Activated naive CD8-positive, alpha-beta T cell treated with anti-CD3 and anti-CD28 coated beads, Interleukin-2, amount 50 U/mL, for 24 hours (primary cell): ENCODE measurements around the gene DRGX.

Source experiments
- ATAC-seq: fragments of 150-1000 bp; cut with Tn5 transposase; one replicate; pipeline ENCODE4 v1.10.0; 2021
- DNase-seq: peaks from one replicate; pipeline ENCODE4 v3.0.0; 2021
- H3K27ac Mint-ChIP-seq: one replicate; pipeline ENCODE4 v1.8.0; 2021; ENCODE audit warnings: mild to moderate bottlenecking, mixed read lengths
- H3K27me3 Mint-ChIP-seq: one replicate; pipeline ENCODE4 v1.8.0; 2021; ENCODE audit warnings: mixed read lengths
- H3K36me3 Mint-ChIP-seq: one replicate; pipeline ENCODE4 v1.8.0; 2021; ENCODE audit warnings: low read depth, mixed read lengths
- H3K4me1 Mint-ChIP-seq: one replicate; pipeline ENCODE4 v1.8.0; 2021; ENCODE audit warnings: mixed read lengths
- H3K4me3 Mint-ChIP-seq: one replicate; pipeline ENCODE4 v1.8.0; 2021; ENCODE audit warnings: mild to moderate bottlenecking, moderate library complexity, mixed read lengths
- H3K9me3 Mint-ChIP-seq: one replicate; pipeline ENCODE4 v1.8.0; 2021; ENCODE audit warnings: mixed read lengths

DRGX gene

DNA sequence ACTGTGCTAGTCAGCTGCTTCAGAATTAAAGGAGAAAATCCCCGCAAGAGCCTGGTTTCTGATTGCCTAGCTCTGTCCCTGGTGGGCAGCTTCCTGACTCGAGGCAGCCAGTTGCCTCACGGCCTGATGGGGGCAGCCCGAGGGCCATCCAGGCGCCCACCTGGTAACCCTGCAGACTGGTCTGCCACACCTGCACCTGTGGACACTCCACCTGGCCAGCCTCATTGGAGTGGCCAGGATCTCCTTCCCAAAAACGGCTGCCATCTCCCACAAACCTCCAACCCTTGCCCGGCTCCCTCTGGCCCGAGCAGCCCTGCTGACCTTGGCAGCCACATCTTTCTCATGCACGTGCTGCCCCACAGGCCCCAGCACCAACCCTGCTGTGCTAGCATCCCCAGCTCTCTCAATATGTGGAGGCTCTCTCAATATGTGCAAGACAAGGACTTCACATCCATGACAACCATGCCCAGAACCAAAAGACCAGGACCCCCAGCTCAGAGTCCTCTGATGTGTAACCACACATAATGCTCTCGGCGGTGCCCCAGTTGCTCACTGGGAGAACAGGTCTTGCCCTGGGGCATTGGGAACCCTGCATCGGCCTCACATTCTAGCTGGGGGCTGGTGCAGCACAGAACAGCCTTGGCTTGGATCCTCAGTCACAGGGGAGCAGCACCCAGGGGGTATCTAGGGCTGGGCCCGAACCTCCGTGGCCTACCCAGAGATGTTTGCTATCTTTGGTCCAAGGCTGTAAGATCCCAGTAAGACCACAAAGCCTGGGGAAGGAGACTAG is 14.6 kb downstream of the DRGX start:
- no peak overlapping the region for H3K27ac Mint-ChIP-seq
- peaks cover 5% of the 10 kb centered on the region for H3K27me3 Mint-ChIP-seq
- H3K36me3 Mint-ChIP-seq: no peaks in the 10 kb centered on the region
- ATAC-seq (no peak), DNase-seq (no peak)
- no peaks in the 10 kb centered on the region for H3K9me3 Mint-ChIP-seq
- H3K4me3 Mint-ChIP-seq: no peak overlapping the region
- no peaks in the 10 kb centered on the region for H3K4me1 Mint-ChIP-seq

DNA sequence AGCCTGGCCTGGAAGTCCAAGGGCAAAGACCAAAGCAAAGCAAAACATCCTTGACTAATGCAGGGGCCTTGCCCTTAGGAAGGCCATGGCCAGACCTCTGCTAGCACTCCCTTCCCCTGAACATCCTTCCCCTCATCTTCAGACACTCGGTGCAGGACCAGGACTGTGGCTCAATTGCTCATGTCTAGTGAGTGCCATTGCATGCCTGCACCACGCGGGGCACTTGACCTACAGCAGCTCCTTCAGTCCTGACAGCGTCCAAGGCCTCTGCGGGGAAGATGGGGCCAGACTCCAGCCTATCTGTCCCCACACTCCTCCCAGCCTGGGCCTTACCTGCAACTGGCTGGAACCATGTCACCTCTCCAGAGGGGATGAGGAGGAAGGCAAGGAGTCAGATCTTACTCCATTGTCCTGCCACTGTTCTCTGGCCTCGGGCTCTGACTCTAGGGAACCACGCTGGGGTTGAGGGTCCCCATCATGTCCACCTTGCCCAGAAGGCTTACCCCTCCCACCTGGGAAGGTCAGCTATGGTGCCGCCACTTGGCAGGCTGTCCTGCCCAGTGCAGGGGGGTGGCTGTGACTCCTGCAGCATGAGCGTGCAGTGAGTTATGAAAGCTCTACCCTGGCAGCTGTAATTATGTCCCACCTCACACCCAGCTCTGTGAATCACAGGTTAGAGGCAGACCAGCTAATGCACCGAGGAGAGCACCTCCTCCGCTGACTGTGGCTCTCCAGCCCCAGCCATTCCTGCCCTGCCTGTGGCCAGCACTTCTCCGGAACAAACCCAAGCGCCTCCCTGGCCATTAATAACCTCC is 16.1 kb downstream of the DRGX start:
- no peaks in the 10 kb centered on the region for H3K9me3 Mint-ChIP-seq
- H3K27me3 Mint-ChIP-seq: peaks cover 5% of the 10 kb centered on the region
- ATAC-seq: no peak
- DNase-seq: no peak
- H3K4me1 Mint-ChIP-seq: no peaks in the 10 kb centered on the region
- no peak overlapping the region for H3K4me3 Mint-ChIP-seq
- H3K27ac Mint-ChIP-seq: no peak overlapping the region
- no peaks in the 10 kb centered on the region for H3K36me3 Mint-ChIP-seq

DNA sequence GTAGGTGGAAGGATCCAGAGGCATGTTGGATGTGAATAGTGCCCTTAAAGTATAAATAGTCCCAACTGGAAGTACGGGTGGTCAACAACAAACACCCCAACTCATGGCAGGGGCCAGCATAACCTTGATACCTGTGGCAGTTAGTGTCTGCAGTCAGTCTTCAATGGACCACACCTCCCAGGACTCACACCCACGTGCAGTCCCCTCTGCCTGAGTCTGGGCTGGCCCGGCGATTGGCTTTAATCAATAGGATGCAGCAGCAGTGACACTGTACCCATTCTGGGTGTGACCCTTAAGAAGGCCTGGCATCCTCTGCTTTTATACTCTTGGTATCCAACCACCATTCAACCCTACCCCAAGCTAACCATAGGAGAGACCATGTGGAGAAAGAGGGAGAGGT is 18.6 kb downstream of the DRGX start:
- H3K27me3 Mint-ChIP-seq: peaks cover 3% of the 10 kb centered on the region
- DNase-seq: no peak
- no peak overlapping the region for H3K27ac Mint-ChIP-seq
- H3K4me1 Mint-ChIP-seq: no peaks in the 10 kb centered on the region
- no peaks in the 10 kb centered on the region for H3K36me3 Mint-ChIP-seq
- no peak overlapping the region for H3K4me3 Mint-ChIP-seq
- ATAC-seq: no peak
- no peaks in the 10 kb centered on the region for H3K9me3 Mint-ChIP-seq

DNA sequence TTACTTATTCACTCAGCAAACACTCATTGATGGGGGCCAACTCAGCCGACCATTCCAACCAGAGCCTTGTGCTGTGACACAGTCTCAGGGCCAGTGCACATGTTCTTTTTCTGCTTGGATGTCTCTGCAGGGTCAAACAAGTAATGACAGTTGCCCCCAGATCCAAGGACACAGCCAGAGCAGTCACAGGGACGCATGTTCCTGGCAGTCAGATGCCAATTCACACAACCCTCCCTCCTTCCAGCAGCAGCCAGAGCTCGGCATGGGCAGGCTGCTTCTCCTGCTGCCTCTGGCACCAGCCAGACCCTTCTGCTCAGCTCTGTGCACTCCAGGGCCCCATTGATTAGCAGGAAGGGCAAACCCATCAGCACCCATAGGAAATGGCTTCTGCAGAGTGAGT is 20.3 kb downstream of the DRGX start:
- Mint-ChIP-seq H3K9me3 (no peaks in the 10 kb centered on the region), H3K27ac (no peak overlapping the region), H3K27me3 (peaks cover 3% of the 10 kb centered on the region), H3K4me3 (no peak overlapping the region), H3K4me1 (no peaks in the 10 kb centered on the region), H3K36me3 (no peaks in the 10 kb centered on the region)
- no peak for DNase-seq
- no peak for ATAC-seq

DNA sequence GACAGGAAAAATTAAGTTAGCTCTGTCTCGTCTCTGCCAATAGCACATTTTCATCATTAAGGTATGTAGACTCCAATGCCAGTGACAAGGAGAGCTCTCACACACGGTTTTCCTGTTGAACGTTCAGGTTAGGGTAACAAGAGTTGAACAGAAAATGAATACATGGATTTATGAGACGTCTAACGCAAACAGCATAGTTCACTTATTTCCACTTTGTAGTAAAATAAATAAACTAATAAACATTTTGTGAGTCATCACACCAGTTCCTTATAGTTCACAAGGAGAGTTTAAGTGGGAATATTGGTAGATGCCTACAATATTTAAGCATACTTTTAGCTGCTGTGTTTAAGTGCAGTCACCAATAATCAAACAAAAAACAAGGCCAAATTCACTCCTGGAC is 21.1 kb downstream of the DRGX start:
- Mint-ChIP-seq H3K27ac (no peak overlapping the region), H3K27me3 (peaks cover 3% of the 10 kb centered on the region), H3K4me1 (no peaks in the 10 kb centered on the region), H3K36me3 (no peaks in the 10 kb centered on the region), H3K4me3 (no peak overlapping the region), H3K9me3 (no peaks in the 10 kb centered on the region)
- ATAC-seq: no peak
- no peak for DNase-seq

DNA sequence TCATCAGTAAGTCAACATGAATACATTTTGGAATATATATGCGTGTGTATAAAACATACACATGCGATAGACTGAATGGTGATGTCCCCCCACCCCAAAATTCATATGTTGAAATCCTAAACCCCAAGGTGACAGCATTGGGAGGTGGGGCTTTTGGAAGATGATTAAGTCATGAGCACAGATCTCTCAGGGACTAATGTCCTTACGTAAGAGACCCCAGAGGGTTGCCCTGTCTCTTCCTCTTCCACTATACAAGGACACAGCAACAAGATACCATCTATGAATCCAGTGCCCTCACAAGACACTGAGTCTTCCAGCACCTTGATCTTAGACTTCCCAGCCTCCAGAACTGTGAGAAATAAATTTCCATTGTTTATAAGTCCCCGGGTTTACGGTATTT is 22.5 kb downstream of the DRGX start:
- Mint-ChIP-seq H3K4me3 (no peak overlapping the region), H3K9me3 (no peaks in the 10 kb centered on the region), H3K27ac (no peak overlapping the region), H3K4me1 (no peaks in the 10 kb centered on the region), H3K36me3 (no peaks in the 10 kb centered on the region), H3K27me3 (peaks cover 3% of the 10 kb centered on the region)
- ATAC-seq (no peak), DNase-seq (no peak)

DNA sequence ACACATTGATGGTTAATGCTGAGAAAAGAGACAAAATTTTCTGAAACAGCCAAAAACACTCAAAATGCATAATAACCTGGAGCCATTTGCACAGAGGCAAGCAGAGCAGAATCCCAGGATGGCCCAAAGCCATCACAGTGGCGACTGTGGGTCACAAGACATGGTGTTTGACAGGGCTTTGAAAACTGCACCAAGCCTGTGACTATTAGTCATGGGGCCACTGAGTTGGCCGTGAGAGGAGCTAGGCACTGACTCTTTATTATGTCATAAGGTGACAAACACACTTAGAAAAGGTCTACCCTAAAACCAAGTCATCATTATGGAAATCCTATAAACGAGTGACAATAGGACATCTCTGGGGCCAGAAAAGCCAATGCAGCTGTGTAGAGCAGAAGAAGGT is 23.9 kb downstream of the DRGX start:
- H3K4me1 Mint-ChIP-seq: no peaks in the 10 kb centered on the region
- H3K27me3 Mint-ChIP-seq: peaks cover 3% of the 10 kb centered on the region
- no peak overlapping the region for H3K27ac Mint-ChIP-seq
- H3K4me3 Mint-ChIP-seq: no peak overlapping the region
- no peaks in the 10 kb centered on the region for H3K9me3 Mint-ChIP-seq
- DNase-seq (no peak), ATAC-seq (no peak)
- no peaks in the 10 kb centered on the region for H3K36me3 Mint-ChIP-seq

DNA sequence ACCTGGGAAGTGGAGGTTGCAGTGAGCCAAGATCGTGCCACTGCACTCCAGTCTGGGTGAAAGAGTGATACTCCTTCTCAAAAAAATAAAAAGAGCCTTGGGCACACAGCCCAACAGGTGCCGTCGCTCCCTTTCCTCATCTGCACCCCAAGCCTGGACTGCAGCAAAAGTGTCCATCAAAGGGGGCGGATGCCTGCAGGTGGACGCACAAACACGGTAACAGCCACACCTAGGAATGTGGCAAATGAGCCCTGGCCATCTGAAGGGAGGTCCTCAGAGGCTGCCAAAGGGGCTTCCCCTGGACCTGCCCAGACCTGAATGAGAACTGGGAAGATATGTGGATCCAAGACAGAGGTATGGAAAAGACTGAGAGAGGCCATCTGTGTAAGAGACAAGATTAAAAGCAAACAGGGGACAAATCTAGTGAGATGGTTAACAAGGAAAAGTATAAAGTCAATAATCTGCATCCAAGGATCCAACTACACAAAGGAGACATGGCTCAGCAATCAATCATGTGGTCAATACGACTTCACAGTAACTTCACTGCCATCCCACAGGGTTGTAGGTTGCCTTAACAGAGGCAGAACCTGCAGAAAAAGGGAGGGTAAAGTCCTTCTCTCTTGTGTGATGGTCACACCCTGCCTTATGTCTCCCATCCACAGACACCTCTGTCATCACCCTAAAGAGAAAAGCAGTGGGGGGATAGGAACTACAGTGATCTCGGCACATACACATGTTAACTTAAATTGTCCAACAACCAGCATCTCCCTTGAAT is 25.4 kb downstream of the DRGX start:
- Mint-ChIP-seq H3K27me3 (no peaks in the 10 kb centered on the region), H3K4me1 (no peaks in the 10 kb centered on the region), H3K36me3 (no peaks in the 10 kb centered on the region), H3K4me3 (no peak overlapping the region), H3K27ac (no peak overlapping the region), H3K9me3 (no peaks in the 10 kb centered on the region)
- ATAC-seq: no peak
- no peak for DNase-seq

DNA sequence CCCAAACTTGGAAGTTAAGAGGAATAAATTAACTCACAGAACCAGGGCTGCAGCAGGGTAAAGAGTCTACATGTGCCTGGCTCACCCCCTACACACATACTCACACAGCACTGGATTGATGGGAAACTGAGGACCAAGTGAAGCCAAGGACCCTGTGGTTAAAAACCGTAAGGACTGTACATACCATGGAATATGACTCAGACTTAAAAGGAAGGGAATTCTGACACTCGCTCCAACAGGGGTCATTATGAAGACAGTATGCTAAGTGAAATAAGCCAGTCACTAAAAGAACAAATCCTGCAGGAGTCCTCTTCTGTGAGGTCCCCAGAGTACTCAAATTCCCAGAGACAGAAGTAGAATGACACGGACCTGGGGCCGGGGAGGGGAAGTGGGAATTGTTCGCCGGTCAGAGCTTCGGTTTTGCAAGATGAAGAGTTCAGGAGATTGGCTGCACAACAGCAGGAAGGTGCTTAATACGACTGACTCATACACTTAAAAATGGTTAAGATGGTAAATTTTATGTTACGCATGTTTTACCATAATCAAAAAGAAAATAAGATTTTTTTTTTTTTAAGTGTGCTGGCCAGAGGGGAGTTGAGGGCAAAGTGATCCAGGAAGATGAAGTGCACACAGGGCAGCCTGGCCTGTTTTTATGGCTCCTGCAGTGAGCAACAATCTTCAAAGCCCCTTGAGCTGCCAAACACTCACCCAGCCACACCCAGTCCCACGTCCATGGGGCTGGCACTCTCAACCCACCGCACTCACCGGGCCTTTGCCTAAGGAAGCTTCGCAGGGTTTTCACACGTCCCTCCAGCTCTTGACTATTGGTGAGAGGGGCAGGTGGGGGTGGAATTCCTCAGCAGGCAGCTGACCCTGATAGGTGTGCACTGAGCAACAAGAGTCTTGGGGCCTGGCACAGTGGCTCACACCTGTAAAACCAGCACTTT is 26.4 kb downstream of the DRGX start:
- H3K27me3 Mint-ChIP-seq: no peaks in the 10 kb centered on the region
- no peaks in the 10 kb centered on the region for H3K9me3 Mint-ChIP-seq
- no peak overlapping the region for H3K27ac Mint-ChIP-seq
- no peak overlapping the region for H3K4me3 Mint-ChIP-seq
- DNase-seq (no peak), ATAC-seq (no peak)
- H3K36me3 Mint-ChIP-seq: no peaks in the 10 kb centered on the region
- H3K4me1 Mint-ChIP-seq: no peaks in the 10 kb centered on the region

DNA sequence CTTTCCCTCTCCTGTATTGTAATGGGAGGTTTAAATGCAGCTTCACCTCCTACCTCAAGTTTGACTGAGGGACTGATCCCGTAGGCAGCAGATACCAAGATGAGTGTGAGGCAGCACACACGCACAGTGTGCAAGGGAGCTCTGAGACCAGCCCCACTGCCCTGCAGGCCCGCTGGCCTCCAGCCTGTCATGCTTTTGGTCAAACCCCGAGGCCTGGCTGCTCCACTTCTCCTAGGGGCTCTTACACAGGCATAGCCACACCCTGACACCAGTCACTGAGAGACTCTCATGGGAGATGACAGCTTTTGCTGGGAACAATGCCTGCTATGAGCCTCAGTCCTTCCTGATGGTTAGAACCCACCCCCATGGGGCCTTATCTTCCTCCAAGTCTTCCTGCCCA is 27.6 kb downstream of the DRGX start:
- no peak for DNase-seq
- Mint-ChIP-seq H3K4me1 (no peaks in the 10 kb centered on the region), H3K36me3 (no peaks in the 10 kb centered on the region), H3K27me3 (no peaks in the 10 kb centered on the region), H3K4me3 (no peak overlapping the region), H3K9me3 (no peaks in the 10 kb centered on the region), H3K27ac (no peak overlapping the region)
- peak; percentile 28 for ATAC-seq

DNA sequence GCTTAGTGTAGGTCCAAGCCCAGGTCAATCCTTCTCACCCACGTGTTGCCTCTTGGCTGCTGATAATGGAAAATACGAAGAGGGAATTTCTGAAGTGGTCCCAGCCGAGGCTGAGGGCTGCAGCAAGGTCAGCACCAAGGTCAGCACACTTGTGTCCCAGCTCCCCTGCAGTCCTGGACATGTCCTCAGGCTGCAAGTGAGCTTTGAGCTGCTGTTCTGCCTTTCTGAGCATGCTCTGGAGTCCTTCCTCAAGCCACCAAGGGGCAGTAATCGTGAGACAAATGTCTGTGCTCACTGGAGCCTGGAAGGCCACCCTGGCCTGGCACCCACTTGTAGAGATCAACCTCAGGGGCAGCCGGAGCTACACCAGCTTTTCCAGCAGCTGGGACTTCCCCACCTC is 28.3 kb downstream of the DRGX start:
- Mint-ChIP-seq H3K36me3 (no peaks in the 10 kb centered on the region), H3K27ac (no peak overlapping the region), H3K4me1 (no peaks in the 10 kb centered on the region), H3K4me3 (no peak overlapping the region), H3K27me3 (no peaks in the 10 kb centered on the region), H3K9me3 (no peaks in the 10 kb centered on the region)
- DNase-seq (no peak), ATAC-seq (no peak)

DNA sequence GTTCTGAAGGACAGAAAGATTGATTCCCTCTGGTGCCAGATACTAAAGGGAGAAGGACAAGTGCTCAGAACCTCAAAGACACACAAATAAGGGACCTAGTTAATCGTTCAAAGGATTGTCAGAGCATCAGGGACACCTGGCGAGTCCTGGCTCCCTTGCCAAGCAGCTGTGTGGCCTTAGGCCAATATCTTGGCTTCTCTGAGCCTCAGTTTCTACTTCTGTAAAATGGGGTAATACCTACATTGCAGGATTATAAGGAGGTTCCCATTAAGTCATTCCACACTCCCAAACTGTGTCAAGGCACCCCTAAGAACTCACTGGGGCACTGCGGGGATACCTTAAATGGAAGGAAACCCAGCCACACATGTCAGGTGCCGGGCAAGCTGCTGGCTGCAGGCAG is 29.4 kb downstream of the DRGX start:
- Mint-ChIP-seq H3K9me3 (no peaks in the 10 kb centered on the region), H3K27me3 (no peaks in the 10 kb centered on the region), H3K4me3 (no peak overlapping the region), H3K36me3 (no peaks in the 10 kb centered on the region), H3K27ac (no peak overlapping the region), H3K4me1 (no peaks in the 10 kb centered on the region)
- DNase-seq (no peak), ATAC-seq (no peak)

DNA sequence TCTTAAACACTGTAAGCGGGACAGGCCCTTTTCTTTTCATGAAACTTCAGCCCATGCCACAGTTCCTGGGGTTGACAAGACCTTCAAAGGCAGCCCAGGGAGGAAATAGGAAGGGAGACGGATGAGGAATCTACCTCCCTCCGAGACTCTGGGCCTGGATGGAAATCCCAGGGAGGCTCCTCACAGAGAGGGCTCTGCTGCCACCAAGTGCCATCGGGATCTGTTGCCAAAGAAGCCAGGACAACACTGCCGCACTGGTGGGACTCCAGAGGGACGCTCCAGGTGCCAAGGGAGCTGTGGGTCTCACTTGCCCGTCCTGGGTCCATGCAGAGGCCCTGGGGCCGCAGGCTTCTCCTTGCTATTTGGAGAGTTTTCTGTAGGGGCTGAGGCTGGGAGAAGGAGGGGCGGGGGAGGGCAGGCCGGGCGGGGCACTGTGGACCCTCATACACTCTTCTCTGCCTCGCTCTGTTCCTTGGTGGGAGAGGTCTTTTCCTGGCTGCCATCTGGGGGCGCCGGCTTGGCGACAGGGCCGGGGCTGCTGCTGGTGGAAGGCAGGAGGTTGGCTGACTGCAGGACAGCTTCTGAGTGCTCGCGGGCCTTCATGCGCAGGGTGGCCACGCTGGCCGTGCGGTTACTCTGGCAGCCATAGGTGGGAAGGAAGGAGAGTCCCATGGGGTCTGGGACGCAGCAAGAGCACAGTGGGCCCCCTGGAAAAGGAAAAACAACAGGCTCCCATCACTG is 30.0 kb downstream of the DRGX start:
- no peaks in the 10 kb centered on the region for H3K27me3 Mint-ChIP-seq
- DNase-seq: no peak
- no peak for ATAC-seq
- H3K9me3 Mint-ChIP-seq: no peaks in the 10 kb centered on the region
- no peak overlapping the region for H3K27ac Mint-ChIP-seq
- no peak overlapping the region for H3K4me3 Mint-ChIP-seq
- H3K4me1 Mint-ChIP-seq: no peaks in the 10 kb centered on the region
- no peaks in the 10 kb centered on the region for H3K36me3 Mint-ChIP-seq
